SK-N-SH treated with all-trans-retinoic acid at 6 μM for 48 hours (cell line): ENCODE data around the gene DRC1.

ENCODE experiments used
- CSDC2 ChIP-seq: fragments of 250-450 bp; sonication (Bioruptor Pico); IDR thresholded peaks from 2 replicates; pipeline ENCODE4 v1.5.0; 2020; ENCODE audit warnings: mild to moderate bottlenecking, moderate library complexity
- ISL1 ChIP-seq: fragments of 250-450 bp; sonication (Bioruptor Pico); IDR thresholded peaks from 2 replicates; pipeline ENCODE4 v2.1.2; 2022; ENCODE audit warnings: mild to moderate bottlenecking, moderate library complexity
- OSR1 ChIP-seq: fragments of 250-450 bp; sonication (Bioruptor Pico); IDR thresholded peaks from 2 replicates; pipeline ENCODE4 v1.8.0; 2022; ENCODE audit warnings: moderate library complexity, mild to moderate bottlenecking, inconsistent platforms
- PATZ1 ChIP-seq: fragments of 250-450 bp; sonication (Bioruptor Pico); IDR thresholded peaks from 2 replicates; pipeline ENCODE4 v1.8.0; 2020; ENCODE audit warnings: mild to moderate bottlenecking, moderate library complexity, borderline replicate concordance
- POU6F1 ChIP-seq: fragments of 250-450 bp; sonication (Bioruptor Pico); IDR thresholded peaks from 2 replicates; pipeline ENCODE4 v1.8.0; 2021; ENCODE audit warnings: low read depth, mild to moderate bottlenecking, moderate library complexity, borderline replicate concordance
- TCF4 ChIP-seq: fragments of 250-450 bp; sonication (Bioruptor Pico); IDR thresholded peaks from 2 replicates; pipeline ENCODE4 v1.8.0; 2021; ENCODE audit warnings: mild to moderate bottlenecking, moderate library complexity, borderline replicate concordance
- ZFP30 ChIP-seq: fragments of 450-650 bp; formaldehyde crosslinking; IDR thresholded peaks from 2 replicates; pipeline ENCODE4 v1.5.0; 2022; ENCODE audit warnings: mild to moderate bottlenecking, moderate library complexity
- ZNF565 ChIP-seq: fragments of 450-650 bp; formaldehyde crosslinking; conservative IDR thresholded peaks from 2 replicates; pipeline ENCODE4 v1.5.0; 2020; ENCODE audit warnings: low read depth, mild to moderate bottlenecking, moderate library complexity
- ZNF70 ChIP-seq: fragments of 450-650 bp; formaldehyde crosslinking; IDR thresholded peaks from 2 replicates; pipeline ENCODE4 v1.5.0; 2020; ENCODE audit warnings: mild to moderate bottlenecking, moderate library complexity

- TF ChIP-seq ZNF70 (CRISPR knock-in tag) (no peak), CSDC2 (CRISPR knock-in tag) (no peak), ZFP30 (CRISPR knock-in tag) (no peak), TCF4 (CRISPR knock-in tag) (no peak), ZNF565 (CRISPR knock-in tag) (no peak), PATZ1 (no peak), ISL1 (no peak), POU6F1 (CRISPR knock-in tag) (no peak), OSR1 (CRISPR knock-in tag) (no peak)
Observed at GRCh38 chr2:26438926-26439325, 37.2 kb downstream of the DRC1 start.
